GM19395 (cell line): Measurements from ENCODE around the gene GBX2.

ENCODE experiments used
- ATAC-seq: cut with Tn5 transposase; IDR thresholded peaks from one replicate; pipeline ENCODE4 v1.9.1; 2021; ENCODE audit warnings: mild to moderate bottlenecking, moderate library complexity; ENCODE audit not compliant: unreplicated experiment

The GBX2 gene

DNA sequence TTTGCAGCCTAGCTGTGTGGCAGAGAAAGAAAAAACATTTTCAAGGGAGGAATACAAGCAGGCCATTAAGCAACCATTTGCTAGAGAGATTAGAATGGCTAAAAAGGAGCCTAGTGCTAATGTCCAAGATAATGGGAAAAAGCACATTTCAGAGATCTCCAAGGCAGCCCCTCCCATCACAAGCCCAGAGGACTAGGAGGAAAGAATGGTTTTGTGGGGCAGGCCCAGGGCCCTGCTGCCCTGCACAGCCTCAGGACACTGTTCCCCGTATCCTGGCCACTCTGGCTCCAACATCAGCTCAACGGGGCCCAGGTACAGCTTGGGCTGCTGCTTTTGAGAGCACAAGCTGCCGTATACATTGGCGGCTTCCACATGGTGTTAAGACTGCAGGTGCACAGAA, 16.5 kb upstream of the GBX2 start:
- no peak for ATAC-seq

DNA sequence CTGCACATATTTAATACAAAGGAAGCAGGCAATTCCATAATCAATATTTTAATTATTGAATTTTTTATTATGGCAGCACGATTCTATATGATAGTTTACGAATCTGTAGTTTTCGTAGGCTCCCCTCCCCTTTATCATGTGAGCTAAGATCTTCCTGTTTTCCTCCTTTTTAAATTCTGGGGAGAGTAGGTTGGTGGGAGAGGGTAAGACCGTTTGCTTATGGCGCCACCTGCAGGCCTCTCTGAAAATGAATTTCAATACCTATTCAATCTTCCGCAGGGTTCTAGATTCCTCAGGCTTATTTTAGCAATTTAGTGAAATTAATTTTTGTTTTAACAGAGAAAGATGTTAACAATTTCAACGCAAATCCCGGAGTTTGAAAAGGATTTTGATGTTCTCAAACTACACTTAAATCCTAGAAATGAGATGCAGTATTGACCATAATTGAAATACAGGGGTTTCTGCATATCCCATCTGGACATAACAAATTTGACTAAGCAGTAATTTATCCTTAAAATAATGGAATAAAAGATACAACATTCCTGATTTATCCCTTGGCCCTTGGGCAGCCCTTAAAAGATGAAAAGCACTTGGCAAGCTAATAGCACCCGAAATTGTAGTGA, 12.8 kb upstream of the GBX2 start:
- ATAC-seq = no peak

DNA sequence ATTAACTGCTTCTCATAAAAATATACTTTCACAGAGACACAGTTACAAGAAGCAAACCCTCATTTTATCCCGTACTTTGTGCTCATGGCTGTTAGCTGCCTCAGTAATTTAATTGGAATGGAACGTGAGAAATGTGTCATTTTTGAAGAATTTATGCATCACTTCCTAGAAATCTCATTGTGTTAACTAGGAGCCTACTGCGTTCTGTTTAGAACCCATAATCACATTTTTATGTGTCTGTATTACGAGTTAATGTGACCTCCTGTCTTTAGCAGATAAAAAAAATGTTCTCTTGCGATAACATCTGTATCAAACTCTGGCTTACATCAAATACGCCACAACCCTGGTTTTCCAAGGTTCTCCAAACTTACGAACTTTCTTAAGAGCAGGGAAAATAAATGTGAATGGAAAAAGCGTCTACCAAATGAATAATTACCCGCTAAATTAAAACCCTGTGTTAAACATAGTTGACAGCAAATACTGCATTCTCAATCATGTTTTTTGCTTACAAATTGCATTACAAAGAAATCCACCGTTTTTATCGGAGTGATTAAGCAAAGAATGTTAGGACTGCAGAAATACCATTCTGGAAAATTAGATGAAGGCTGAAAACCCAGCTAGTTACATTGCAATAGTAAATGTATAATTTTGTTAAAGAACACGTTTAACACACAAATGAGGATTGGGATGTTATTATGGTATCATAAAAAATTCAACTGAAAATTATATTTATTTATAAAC, 12.1 kb upstream of the GBX2 start:
- ATAC-seq = no peak

DNA sequence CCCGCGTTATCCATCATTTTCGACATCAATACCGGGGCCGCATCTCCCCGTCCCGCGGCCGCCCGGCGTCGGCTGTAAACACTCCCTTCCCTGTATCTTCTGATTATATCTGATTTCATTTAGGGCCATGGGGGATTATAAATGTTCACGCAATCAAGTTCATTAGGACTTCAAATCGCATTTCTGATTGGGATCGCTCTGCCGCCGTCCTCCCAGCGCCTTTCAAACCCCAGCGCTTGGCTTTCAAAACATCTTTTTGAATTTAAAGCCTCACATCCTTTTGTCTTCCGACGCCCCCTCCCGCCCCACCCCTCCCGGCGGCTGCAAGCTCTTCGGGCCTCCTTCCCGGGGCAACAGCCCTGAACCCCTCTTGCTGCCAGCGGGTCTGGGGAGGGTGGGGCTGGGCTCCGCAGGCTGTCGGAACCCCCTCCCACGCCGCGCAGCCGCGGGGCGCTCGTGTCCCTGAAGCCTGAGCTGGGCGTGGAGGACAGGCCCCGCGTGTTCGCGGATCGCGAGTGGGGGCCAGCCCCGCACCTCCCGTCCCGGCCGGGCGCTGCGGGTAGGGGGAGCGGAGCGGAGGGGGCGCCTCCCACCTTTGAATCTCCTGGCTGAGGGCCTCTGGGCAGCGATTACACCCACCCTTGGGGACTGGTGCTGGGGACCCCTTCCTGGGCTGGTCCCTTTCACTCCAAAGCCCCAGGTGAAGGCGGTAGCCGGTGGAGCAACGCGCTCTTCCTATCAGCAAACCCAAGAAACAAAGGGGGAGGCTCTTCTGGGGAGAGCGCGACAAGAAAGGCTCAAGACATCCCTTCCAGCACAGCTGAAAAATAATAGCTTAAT, 11.3 kb upstream of the GBX2 start:
- ATAC-seq = no peak

DNA sequence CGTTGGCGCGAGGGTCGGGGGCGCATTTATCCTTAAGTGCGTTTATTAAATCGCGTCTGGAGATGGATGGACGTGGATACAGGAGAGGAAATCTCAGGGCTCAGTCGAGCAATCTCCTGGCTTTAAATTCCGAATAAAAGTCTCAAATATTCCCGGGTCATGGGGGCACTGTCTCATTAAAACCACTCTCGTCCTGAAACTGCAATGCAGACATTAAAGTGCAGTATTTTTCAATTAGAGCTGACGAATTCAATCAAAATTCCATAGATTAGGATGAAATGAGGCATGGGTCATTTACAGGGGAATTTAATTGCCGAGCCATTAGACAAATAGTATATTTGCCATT, 10.7 kb upstream of the GBX2 start:
- ATAC-seq = no peak

DNA sequence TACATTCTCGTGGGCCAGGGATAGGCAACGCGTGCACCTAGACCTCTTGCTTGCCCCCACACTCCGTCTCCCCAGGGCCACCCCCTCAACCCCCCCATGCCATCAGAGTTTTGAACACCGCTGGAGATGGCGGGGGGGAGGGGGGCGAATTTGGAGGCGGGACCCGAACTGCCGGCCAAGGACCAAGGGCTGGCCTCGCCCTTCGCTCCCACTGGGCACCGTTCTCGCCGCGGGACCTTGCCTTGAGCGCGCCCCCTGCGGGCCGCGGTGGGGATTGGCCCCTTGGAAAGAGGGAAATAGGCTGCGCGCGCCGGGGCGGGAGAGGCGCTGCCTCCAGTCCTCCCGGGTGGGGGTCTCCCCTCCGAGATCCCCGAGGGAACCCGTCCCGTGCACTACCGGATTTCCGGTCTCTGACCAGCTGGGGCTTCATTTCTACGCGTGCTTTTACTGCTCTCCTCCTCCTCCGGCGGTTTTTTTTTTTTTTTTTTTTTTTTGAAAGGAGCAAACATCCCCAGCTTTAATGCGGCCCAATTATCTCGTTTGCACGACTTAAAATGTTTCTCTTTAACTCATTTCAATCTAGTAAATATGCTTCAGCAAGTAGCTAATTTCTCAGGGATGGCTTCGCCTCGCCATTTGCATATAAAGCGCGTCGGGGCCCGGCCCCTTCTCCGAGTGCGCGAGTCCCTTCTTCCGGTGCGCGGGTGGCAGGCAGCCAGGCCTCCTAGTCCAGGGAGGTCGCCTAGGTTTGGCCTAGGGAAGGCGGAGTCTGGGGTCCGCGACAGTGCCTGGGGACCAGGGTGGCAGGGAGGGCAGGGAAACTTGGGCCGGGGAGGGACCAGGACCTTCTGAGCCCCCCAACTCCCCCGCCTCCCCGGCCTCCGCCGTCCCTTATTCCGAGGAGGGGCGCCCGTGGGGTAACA, 10.0 kb upstream of the GBX2 start:
- ATAC-seq = peak; percentile 53

DNA sequence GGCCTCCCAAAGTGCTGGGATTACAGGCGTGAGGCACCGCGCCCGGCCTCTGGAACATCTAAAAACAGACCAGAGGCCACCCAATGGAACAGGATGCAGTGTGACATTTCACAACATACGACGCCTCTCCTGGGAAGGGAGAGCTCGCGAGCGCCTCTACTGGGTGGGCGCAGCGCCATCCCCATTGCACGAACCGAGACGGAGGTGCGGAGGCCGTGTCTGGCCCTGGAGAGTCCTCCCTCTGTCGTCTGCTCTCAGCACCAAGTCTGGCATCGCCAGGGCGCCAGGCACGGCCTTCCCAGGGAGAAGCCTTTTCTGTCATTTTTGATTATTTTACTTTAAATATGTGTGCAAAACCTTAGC, 9.4 kb upstream of the GBX2 start:
- ATAC-seq = peak; percentile 68

DNA sequence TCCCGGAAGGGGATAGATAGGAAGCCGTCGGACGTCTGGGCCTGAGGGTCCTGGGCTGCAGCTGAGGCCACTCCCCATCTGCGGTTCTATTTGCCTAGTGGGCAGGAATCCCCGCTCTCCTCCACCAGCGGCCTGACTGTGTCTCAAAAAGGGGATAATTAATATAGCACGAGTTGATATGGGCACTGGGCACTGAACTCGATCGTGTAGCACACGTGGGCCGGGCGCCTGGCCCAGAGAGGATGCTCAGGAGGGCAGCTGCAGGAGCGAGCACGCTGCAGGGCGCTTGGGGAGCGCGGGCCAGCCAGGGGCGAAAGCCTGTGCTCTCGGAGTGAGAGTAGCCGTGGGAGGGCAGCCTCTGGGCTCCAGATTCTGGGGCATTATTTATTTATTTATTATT, 8.8 kb upstream of the GBX2 start:
- no peak for ATAC-seq

DNA sequence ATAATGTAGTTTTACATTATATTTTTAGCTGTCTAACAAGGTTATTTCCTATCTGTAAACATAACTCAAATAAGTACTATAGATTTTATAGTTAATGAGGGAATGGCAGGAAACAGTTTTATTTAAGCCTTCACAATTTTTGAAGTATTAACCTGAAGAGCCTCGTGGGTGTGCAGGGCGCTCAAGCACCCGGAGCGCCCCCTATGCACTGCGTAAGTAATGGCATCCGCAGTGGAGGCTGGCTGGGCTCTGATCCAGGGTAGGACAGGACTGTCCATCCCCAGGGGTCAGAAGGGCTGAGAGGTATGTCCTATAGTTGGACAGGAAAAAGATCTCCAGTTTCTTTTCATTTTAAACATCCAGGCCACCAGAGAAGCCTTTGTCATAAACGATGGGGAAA, 8.2 kb upstream of the GBX2 start:
- no peak for ATAC-seq

DNA sequence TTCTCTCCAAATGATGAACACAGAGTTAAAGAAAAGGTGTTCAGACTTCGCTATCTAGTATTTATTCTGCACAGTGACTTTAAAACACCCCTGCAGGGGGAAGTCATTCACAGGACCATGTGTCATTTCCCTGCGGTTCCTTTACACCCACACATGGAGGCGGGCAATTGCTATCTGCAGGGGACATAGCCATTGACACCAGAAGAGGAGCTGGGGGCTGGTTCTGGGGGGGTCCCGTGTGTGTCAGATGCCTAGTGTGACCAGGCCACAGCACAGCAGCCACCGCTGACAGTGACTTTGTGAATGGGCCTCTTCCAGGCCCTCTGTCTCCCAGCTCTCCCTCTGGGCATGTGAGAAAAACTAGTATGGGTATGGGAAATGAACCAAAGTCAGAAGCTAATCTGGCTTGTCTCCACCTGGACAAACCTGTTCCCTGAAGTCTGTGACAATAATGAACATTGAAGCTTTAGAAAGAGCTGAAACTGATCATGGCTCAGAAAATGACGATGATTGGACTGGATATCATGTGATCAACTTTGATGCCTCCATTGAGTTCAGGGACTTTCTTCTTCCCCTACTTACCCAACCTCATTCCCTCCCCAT, 7.5 kb upstream of the GBX2 start:
- ATAC-seq = no peak

DNA sequence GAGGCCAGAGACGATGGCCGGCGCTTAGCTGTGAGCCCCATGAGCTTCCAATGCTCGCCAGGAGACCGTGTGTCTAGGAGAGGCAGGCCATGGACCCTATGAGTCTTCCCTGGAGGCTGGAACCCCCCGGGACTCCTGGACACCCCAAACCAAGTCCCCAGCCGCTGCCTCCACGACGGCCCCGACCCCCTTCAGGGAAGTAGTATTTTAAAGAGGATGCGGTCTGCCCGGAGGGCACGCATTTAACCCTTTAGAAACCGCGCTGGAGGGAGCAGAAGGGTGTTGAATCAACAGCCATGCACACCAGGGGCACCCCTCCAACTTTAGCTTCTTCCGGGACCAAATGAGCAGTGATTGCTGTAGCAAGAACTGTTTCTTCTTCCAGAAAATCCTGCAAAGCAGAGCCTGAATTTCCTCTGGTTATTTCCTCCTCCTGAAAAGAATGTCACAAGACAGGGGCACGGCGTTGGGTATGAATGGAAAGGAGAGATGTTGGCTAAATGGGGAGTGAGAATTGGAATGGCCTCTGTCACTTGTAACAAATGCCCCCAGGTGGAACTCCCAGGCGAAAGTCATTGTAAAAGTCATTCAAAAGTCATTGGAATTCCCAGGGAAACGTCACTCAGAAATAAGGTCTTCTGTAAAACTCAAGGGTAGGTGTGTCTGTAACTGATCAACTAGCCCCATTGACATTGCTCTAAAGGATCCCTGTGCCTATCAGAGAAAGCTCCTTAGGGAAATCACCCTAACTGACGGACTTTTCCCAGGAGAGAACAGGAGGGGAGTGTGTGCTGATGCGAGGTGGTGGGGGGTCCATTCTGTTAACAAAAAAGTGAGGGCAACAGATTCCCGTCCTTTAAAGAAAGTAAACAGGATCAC, 5.8 kb upstream of the GBX2 start:
- ATAC-seq = no peak

DNA sequence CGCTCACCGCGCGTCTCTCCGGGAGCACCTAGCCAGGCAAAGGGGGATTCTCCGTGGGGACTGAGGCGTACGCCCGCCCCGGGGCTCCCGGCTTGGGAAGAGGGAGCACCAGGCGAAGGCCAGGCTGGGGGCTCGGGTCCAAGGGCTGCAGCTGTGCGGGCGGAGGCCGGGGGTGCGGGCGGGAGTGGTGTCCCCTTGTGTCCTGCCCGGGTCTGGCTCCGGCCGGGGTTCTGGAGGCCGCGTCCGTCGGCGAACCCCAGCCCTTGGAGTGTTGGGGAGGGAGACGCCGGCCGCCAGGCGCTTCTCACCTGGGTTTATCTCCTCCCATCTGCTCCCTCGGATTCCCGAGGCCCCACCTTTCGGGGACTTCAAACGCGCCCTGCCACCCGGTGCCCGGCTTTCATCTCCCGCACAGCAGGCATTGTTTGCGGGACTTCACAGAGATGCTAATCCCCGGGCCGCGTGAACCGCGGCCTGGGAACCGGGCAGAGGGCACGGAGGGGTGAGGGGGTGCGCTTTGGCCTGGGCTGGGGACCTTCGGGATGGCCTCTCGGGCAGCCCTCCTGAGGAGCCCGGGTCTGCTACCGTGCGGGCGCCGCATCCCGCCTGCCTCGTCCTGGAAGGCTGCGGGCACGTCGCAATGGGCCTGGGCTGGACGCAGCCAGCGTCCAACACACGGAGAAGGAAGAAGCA, 5.0 kb upstream of the GBX2 start:
- ATAC-seq = no peak

DNA sequence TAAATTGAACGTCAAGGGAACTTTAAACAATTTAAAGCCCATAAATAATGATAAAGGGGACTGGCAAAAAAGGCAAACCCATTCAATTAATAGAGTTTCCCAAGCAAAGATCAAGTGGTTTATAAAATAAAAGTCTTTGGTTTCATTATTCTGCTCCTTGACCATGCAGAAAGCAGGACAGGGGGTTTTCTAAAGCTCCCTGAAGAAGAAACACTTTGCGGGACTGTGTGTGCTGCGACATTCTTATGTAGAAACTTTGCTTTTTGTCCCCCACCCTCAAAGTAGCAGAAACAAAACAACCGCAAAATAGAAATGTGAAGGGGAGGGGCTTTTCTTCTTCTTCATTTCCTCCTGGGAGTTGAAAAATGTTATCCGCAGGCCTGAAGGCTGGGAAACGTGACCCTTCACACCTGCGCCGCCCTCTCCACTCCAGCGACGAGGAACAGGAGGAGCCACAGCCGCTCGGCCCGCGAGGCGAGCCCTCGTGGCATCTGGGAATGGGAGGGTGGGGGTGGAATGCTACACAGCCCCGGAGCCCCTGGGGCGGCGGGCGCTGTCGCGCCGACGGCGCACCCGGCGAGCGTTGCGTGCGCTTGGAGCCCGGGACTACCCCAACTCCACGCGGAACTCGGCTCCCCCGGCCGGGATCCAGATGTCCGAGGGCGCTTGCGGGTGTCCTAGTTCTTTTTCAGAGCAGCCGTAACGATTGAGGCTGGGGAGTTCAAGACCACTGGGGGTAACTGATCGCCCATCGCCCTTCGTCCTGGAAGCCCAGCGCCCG, 4.3 kb upstream of the GBX2 start:
- ATAC-seq = no peak

DNA sequence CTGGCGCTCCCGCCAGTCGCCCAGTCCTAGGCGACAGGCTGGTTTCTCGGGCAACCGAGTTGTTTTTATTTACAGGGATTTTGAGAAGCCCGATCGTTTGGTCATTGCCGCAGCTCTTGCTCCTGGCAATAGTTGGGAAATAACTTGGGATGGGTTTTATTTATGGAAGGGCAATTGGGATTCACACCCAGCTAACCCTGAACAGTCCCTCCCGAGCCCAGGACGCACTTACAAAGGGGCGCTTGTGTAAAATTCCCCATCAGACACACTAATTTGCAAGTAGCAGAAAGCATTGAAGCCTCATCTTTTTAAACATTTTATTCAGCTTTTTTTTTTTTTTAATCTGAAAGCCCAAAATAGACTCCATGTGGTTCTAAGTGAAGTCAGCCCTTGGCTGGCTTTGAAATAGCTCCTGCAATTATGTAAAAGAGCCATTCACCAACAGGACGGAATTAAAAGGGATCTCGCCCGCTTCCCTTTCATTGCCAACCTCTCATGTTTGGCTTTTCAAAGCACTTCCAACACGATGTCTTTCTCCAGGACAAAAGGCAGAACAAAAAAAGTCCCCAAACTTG, 3.6 kb upstream of the GBX2 start:
- no peak for ATAC-seq

DNA sequence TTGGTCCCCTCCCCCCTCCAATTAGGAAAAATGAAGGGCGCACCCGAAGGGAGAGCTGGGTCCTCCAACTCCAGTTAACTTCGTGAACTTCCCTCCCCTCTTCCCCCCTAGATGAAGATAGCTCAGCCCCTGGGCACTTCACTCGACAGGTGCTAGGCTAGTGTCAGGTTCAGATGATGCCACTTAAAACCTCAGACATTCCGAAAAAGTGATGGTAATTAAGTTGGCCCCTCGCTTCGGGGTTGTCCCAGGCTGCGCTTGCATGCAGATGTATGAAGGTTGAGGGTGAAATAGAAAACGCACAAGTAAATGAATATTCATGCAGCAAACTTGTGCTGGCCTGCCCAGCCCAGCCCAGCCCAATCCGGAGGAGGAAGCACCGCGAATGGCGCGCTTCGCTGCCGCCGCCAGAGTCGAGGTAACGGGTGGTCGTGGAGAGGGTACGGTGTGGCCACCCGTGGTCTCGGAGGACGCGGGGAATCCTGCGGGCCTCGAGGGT, 3.0 kb upstream of the GBX2 start:
- no peak for ATAC-seq

DNA sequence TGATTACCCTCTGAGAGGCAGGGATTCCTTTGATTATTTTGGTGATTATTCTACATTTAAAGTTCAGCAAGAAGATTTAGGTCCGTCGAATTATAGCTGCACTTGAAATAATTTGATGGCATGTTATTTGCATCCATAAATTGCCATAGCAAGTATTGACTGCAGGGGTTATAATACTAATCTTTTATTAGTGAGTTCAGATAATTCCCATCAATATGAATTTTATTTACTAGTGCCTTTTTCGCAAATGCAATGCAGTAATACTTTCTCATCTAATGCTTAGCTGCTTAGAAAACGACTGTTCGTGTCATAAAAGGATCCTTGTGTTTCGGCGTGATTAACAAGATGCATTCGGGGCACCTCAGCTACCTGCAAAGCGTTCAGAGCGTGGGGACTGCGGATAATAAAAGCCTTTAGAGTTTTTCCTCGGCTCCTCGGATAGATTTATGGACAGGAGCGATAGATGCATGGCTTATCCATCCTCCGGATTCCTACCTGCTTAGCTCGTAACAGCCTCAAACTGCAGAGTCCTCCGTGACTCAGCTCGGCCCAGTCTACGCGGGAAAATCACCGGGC, 2.5 kb upstream of the GBX2 start:
- ATAC-seq = no peak

DNA sequence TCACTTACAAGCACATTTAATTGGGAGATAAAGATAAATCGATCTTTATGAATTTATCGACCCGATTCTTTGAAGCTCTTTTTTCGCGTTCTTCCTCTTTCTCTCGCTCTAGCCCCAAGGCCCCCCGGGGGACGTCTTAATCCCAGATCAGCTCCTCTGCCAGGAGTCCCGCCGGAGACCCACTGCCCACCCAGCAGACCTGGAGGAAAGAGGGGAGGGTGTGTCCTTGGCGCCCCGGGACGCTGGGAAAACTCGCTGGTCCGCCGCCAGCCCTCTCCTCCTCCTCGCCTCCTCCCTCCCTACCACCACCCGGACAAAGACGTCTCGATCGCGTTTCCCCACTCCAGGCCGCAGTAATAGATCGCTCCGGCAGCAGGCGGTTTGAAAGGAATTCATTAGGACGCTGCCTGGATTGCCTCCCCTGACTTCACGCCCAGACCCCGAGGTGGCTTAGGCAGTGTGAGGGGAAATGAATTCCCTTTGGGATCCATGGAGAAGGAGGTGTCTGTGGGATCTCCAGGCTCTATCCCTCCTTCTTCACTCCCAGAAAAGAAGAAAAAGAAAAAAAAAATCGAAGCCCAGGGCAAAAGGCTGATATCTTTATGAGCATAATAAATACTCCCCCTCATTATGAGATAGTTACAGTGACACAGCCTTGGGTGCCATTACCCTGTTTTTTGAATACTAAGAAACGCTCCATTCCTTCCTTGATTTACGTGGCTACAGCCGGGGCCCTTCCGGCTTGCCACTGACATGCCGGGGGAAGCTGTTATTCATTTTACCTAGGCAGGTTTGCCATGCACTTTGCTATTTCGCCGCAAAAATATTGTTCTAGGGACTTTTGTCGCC, 1.8 kb upstream of the GBX2 start:
- ATAC-seq = no peak
